Nephron progenitor cell (in vitro differentiated cells): ENCODE results near the gene HABP2.

ENCODE experiments used
- DNase-seq: peaks from one replicate; pipeline ENCODE4 v3.0.0; 2021
- H3K27ac Mint-ChIP-seq: 2 replicates; pipeline ENCODE4 v1.8.0; 2021; ENCODE audit warnings: mild to moderate bottlenecking, moderate library complexity, mixed read lengths
- H3K27me3 Mint-ChIP-seq: 2 replicates; pipeline ENCODE4 v1.8.0; 2021; ENCODE audit warnings: mild to moderate bottlenecking, low read depth, mixed read lengths; ENCODE audit not compliant: poor library complexity
- H3K36me3 Mint-ChIP-seq: 2 replicates; pipeline ENCODE4 v1.8.0; 2021; ENCODE audit warnings: low read depth, mixed read lengths
- H3K4me1 Mint-ChIP-seq: 2 replicates; pipeline ENCODE4 v1.8.0; 2021; ENCODE audit warnings: mixed read lengths
- H3K4me3 Mint-ChIP-seq: 2 replicates; pipeline ENCODE4 v1.8.0; 2021; ENCODE audit warnings: mild to moderate bottlenecking, moderate library complexity, mixed read lengths
- H3K9me3 Mint-ChIP-seq: 2 replicates; pipeline ENCODE4 v1.8.0; 2021; ENCODE audit warnings: mild to moderate bottlenecking, moderate library complexity, mixed read lengths
- CTCF ChIP-seq: fragments of 200-600 bp; sonication (generic); IDR thresholded peaks from 2 replicates; pipeline ENCODE4 v1.5.0; 2021; ENCODE audit warnings: antibody characterized with exemption

HABP2 gene

GRCh38 chr10:113619401-113619800, 66.5 kb downstream of the HABP2 start:
- peaks cover 35% of the 10 kb centered on the region for H3K27me3 Mint-ChIP-seq
- no peaks in the 10 kb centered on the region for H3K9me3 Mint-ChIP-seq
- H3K4me1 Mint-ChIP-seq: peaks cover 28% of the 10 kb centered on the region
- no peak for DNase-seq
- no peak overlapping the region for H3K4me3 Mint-ChIP-seq
- no peaks in the 10 kb centered on the region for H3K36me3 Mint-ChIP-seq
- H3K27ac Mint-ChIP-seq: no peak overlapping the region
- no peak for TF ChIP-seq CTCF

- H3K4me1 Mint-ChIP-seq: peaks cover 28% of the 10 kb centered on the region
- H3K27me3 Mint-ChIP-seq: peaks cover 37% of the 10 kb centered on the region
These were observed 67.7 kb downstream of the HABP2 start for GRCh38 chr10:113620511-113620910.

GRCh38 chr10:113620936-113621335, 68.1 kb downstream of the HABP2 start:
- Mint-ChIP-seq H3K36me3 (no peaks in the 10 kb centered on the region), H3K4me3 (no peak overlapping the region), H3K4me1 (peaks cover 28% of the 10 kb centered on the region), H3K9me3 (no peaks in the 10 kb centered on the region), H3K27ac (no peak overlapping the region), H3K27me3 (peaks cover 38% of the 10 kb centered on the region)
- DNase-seq: no peak
- TF ChIP-seq CTCF: no peak

More at GRCh38 chr10:113620511-113620910, 67.7 kb downstream of the HABP2 start:
- H3K9me3 Mint-ChIP-seq: no peaks in the 10 kb centered on the region
- no peak for DNase-seq
- H3K27ac Mint-ChIP-seq: no peak overlapping the region
- no peak for TF ChIP-seq CTCF
- H3K36me3 Mint-ChIP-seq: no peaks in the 10 kb centered on the region
- H3K4me3 Mint-ChIP-seq: no peak overlapping the region

- Mint-ChIP-seq H3K4me3 (no peak overlapping the region), H3K4me1 (peaks cover 20% of the 10 kb centered on the region), H3K27me3 (peaks cover 42% of the 10 kb centered on the region)
These were observed 68.9 kb downstream of the HABP2 start for GRCh38 chr10:113621799-113622198.

GRCh38 chr10:113622831-113623230, 70.0 kb downstream of the HABP2 start:
- Mint-ChIP-seq H3K36me3 (no peaks in the 10 kb centered on the region), H3K9me3 (no peaks in the 10 kb centered on the region), H3K27ac (no peak overlapping the region), H3K4me3 (no peak overlapping the region), H3K27me3 (peaks cover 42% of the 10 kb centered on the region), H3K4me1 (peaks cover 12% of the 10 kb centered on the region)
- no peak for DNase-seq
- no peak for TF ChIP-seq CTCF

More at GRCh38 chr10:113621799-113622198, 68.9 kb downstream of the HABP2 start:
- no peak for DNase-seq
- H3K36me3 Mint-ChIP-seq: no peaks in the 10 kb centered on the region
- no peaks in the 10 kb centered on the region for H3K9me3 Mint-ChIP-seq
- no peak overlapping the region for H3K27ac Mint-ChIP-seq
- TF ChIP-seq CTCF: no peak

GRCh38 chr10:113625461-113626186, 72.8 kb downstream of the HABP2 start:
- no peak overlapping the region for H3K4me3 Mint-ChIP-seq
- peaks cover 2% of the 10 kb centered on the region for H3K4me1 Mint-ChIP-seq
- no peaks in the 10 kb centered on the region for H3K36me3 Mint-ChIP-seq
- H3K27me3 Mint-ChIP-seq: peaks cover 36% of the 10 kb centered on the region
- no peaks in the 10 kb centered on the region for H3K9me3 Mint-ChIP-seq
- TF ChIP-seq CTCF: no peak
- H3K27ac Mint-ChIP-seq: no peak overlapping the region
- DNase-seq: no peak
